Adrenal gland (tissue), 12 donors: ENCODE data around the gene KCNK18. TPM values are rescaled to one million over a fixed set of nuclear protein-coding genes. Genes with fewer than 3 reads are reported as not detected.

Experiments used
- DNase-seq, 7 donors: peaks; one replicate each; pipeline ENCODE4 v3.0.0-alpha.2; 2019 to 2020
- H3K27ac ChIP-seq, 5 donors: fragments of 200-600 bp; sonication (generic) in 4 of 5; 1 replicate in 3 of 5; 2 replicates in 2 of 5; pipeline versions ENCODE4 v1.5.1 to v1.8.0; 2016 to 2020; ENCODE audit warnings: mild to moderate bottlenecking in 1 of 5
- H3K27me3 ChIP-seq: fragments of 200-600 bp; 2 replicates; pipeline ENCODE4 v1.8.0; 2021
- H3K36me3 ChIP-seq, 2 donors: fragments of 200-600 bp; replicated peaks in 1 of 2; 1 replicate in 1 of 2; 2 replicates in 1 of 2; pipeline versions ENCODE4 v1.5.1 to v1.8.0; 2018 to 2022
- H3K4me1 ChIP-seq, 2 donors: fragments of 200-600 bp; replicated peaks in 1 of 2; 1 replicate in 1 of 2; 2 replicates in 1 of 2; pipeline versions ENCODE4 v1.5.1 to v1.8.0; 2018 to 2021
- H3K4me3 ChIP-seq, 4 donors: fragments of 200-600 bp; sonication (generic) in 3 of 4; one replicate each; pipeline ENCODE4 v1.5.1; 2016 to 2018
- H3K9me3 ChIP-seq, 3 donors: fragments of 200-600 bp; sonication (generic) in 1 of 3; replicated peaks in 1 of 3; 1 replicate in 2 of 3; 2 replicates in 1 of 3; pipeline versions ENCODE4 v1.5.1 to v1.8.0; 2016 to 2021
- POLR2A ChIP-seq, 2 donors: fragments of 450-650 bp; IDR thresholded peaks; one replicate each; pipeline ENCODE4 v1.6.1; 2017; ENCODE audit warnings: antibody characterized with exemption in 2 of 2, mild to moderate bottlenecking in 2 of 2, moderate library complexity in 1 of 2
- WGBS, 4 donors: extraction: QIAGEN DNeasy Blood & Tissue Kit in 2 of 4; methylation state at CpG; one replicate each; pipeline versions ENCODE4 v1.1.5 to v1.1.7; 2013 to 2017; 5-methylcytosine and 5-hydroxymethylcytosine counted together
- intact Hi-C, 2 donors: fragments of 100-400 bp; cut with DNase I; formaldehyde crosslinking; loops; one replicate each; pipeline versions ENCODE4 v1.14.1 to v1.15.0; 2022 to 2023
- polyA plus RNA-seq, 3 donors: library from polyadenylated mRNA; stranded (reverse); fragments of 200-250 nt in 2 of 3; fragments of 350-450 nt in 1 of 3; fragmentation: Illumina TruSeq in 1 of 3; extraction: RNeasy Lipid Tissue Mini Kit (QIAGEN cat#74804) in 1 of 3; gene quantifications; one replicate each; pipeline ENCODE4 v1.2.3, GENCODE V29; 2013 to 2014
- total RNA-seq, 9 donors: library from RNA; depleted of rRNA in 4 of 9; stranded (reverse); fragments of >200 nt in 4 of 9; fragments of 120-200 nt in 1 of 9; fragmentation: NEBNext Ultra II Directional in 1 of 9; extraction: Animal tissue kit (Norgen Biotek cat#: 25700) in 1 of 9; gene quantifications; one replicate each; pipeline versions ENCODE4 v1.1.0 to v1.2.4, GENCODE V29; 2013 to 2023
- TF ChIP-seq, protein P1 (sequence below), 6 experiments: fragments of 450-650 bp in 4 of 6; fragments of 200-600 bp in 2 of 6; sonication (generic) in 1 of 6; IDR thresholded peaks; 1 replicate in 5 of 6; 2 replicates in 1 of 6; pipeline versions ENCODE4 v1.5.1 to v1.8.0; 2016 to 2021; ENCODE audit warnings: antibody characterized with exemption in 6 of 6, mild to moderate bottlenecking in 2 of 6, moderate library complexity in 1 of 6
- donor health status: healthy with polysubstance abuse.
- donor health status: Bipolar disorder and iron deficiency.
- donor health status: DM: yes; HTN: yes; CAD: no.
- donor health status: DM: no; HTN: no; CAD: no.
- donor health status: DM: no; HTN: no; CAD: no.
- donor health status: DM: yes; HTN: yes; CAD: no.

Gene KCNK18
- total and polyA plus RNA-seq, 12 donors: not detected

DNA sequence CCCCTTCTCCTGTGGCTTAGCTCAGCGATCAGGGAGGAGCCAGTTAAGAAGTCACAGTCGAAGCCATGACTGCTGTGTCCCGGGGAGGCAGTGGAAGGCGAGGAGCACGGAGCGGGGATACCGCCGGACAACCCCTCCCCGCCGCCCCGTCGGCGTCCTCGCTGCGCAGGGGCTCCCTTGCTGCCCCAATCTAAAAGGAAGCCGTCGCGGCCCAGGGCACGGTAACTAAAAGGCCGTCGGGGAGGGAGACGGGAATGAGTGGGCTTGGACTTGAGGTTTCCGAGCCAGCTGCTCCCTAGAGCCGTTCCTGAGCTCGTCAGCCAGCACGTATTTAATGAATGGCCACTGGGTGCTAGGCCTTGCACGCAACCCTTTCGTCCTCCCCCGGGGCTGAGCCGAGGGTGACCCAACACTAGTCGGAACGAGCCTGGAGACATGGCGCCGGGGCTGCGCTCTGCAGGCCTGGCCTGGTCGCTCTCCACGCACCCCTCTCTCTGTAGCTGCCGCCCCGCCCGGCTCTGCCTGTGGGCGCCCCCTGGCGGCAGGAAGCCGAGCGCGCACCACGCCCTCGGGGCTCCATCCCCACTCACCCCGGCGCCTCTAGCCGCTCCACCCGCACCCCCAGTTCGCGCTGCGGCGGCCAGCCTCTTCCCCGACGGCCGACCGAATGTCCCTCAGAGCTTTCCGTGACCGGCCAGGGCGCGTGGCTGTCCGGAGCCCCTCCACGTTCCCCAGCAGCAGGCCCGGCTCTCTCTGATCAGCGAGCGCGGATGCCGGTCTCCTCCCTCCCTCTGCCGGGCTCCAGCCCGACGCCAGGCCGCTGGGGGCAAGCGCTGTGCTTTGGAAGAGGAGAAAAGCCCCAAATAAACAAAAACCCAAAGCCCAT, 29.3 kb upstream of the KCNK18 start:
- Histone ChIP-seq H3K36me3 (no peaks in the 10 kb centered on the region), H3K4me3 (peak overlapping the region in 1 of 4 donors; percentile 37), H3K27me3 (peaks cover 99% of the 10 kb centered on the region), H3K27ac (no peak overlapping the region), H3K4me1 (peaks cover 12 to 34% of the 10 kb centered on the region in 2 donors), H3K9me3 (no peaks in the 10 kb centered on the region)
- no peak for TF ChIP-seq POLR2A (IDR thresholded peaks at IDR 0.05)
- TF ChIP-seq, protein P1, sequence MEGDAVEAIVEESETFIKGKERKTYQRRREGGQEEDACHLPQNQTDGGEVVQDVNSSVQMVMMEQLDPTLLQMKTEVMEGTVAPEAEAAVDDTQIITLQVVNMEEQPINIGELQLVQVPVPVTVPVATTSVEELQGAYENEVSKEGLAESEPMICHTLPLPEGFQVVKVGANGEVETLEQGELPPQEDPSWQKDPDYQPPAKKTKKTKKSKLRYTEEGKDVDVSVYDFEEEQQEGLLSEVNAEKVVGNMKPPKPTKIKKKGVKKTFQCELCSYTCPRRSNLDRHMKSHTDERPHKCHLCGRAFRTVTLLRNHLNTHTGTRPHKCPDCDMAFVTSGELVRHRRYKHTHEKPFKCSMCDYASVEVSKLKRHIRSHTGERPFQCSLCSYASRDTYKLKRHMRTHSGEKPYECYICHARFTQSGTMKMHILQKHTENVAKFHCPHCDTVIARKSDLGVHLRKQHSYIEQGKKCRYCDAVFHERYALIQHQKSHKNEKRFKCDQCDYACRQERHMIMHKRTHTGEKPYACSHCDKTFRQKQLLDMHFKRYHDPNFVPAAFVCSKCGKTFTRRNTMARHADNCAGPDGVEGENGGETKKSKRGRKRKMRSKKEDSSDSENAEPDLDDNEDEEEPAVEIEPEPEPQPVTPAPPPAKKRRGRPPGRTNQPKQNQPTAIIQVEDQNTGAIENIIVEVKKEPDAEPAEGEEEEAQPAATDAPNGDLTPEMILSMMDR (IDR thresholded peaks at IDR 0.05): peak; percentile 61 to 89 (median 82)
- WGBS, 4 donors: 3 to 6% (median 4%) methylated on average over 26 to 75 of the region's 75 CpGs
- peak; percentile 42 to 72 (median 60) for DNase-seq
- intact Hi-C loops: loop anchor here (2.0 to 5.0 kb wide), 2 partner anchors 371 kb away; no protein-coding TSS in a partner anchor

- H3K9me3 ChIP-seq: no peaks in the 10 kb centered on the region
- H3K36me3 ChIP-seq: no peaks in the 10 kb centered on the region
- peaks cover 5 to 28% of the 10 kb centered on the region in 2 donors for H3K4me1 ChIP-seq
- 8 to 22% (median 14%) methylated on average over 3 to 25 of the region's 25 CpGs for WGBS, 4 donors
- H3K27ac ChIP-seq: no peak overlapping the region
- intact Hi-C loops: loop anchor here (2.0 to 5.0 kb wide), 2 partner anchors 371 to 372 kb away; no protein-coding TSS in a partner anchor
- no peak for DNase-seq
- TF ChIP-seq POLR2A (IDR thresholded peaks at IDR 0.05): no peak
- TF ChIP-seq, protein P1 (IDR thresholded peaks at IDR 0.05): no peak
- H3K4me3 ChIP-seq: no peak overlapping the region
- peaks cover 99% of the 10 kb centered on the region for H3K27me3 ChIP-seq
Measured at GRCh38 chr10:117168729-117169128, 28.6 kb upstream of the KCNK18 start.

DNA sequence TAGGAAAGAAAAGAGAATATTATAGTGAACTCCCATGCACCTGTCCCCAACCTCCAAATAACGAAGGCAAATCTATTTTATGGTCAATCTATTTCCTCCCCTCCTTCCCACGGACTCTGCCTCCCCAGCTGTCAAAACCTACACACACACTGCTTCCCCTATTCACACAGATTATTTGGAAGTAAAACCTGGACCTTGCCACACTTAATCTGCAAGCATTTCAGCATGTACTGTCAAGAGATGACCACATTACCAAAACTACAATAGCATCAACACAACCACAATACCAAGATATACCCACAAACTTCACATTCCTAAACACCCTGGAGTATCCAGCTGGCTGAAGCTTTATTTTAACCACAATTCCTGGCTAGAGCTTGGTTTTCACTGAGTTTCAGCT, 27.8 kb upstream of the KCNK18 start:
- no peak overlapping the region for H3K4me3 ChIP-seq
- intact Hi-C loops: loop anchor here (2.0 to 5.0 kb wide), 2 partner anchors 372 to 373 kb away; no protein-coding TSS in a partner anchor
- H3K4me1 ChIP-seq: peaks cover 5 to 28% of the 10 kb centered on the region in 2 donors
- no peak for DNase-seq
- peaks cover 96% of the 10 kb centered on the region for H3K27me3 ChIP-seq
- no peak overlapping the region for H3K27ac ChIP-seq
- TF ChIP-seq POLR2A (IDR thresholded peaks at IDR 0.05): no peak
- TF ChIP-seq, protein P1 (IDR thresholded peaks at IDR 0.05): no peak
- 32 to 65% (median 45%) methylated on average over 2 of the region's 2 CpGs for WGBS, 4 donors
- no peaks in the 10 kb centered on the region for H3K36me3 ChIP-seq
- H3K9me3 ChIP-seq: no peaks in the 10 kb centered on the region

DNA sequence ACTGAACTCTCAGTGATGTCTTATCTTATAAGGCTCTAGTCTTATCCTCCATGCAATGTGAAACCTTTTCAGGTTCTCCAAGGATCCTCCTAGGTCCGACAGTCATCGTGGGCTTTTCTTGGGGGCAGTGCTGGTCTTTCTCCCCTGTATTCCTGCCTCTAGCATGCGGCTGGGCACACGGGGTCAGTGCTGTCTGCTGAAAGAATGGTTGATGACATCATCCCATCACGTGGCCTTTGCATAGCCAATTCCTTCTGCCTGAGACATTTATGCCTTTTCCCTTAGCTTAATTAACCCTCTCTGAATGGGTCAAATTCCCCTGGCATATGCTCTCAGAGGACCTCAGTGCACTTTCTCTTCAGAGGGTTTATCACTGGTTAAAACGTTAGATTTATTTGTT, 27.0 kb upstream of the KCNK18 start:
- peaks cover 5 to 26% of the 10 kb centered on the region in 2 donors for H3K4me1 ChIP-seq
- H3K36me3 ChIP-seq: no peaks in the 10 kb centered on the region
- WGBS, 4 donors: 11 to 15% (median 14%) methylated on average over 6 of the region's 6 CpGs
- TF ChIP-seq, protein P1 (IDR thresholded peaks at IDR 0.05): no peak
- no peak for TF ChIP-seq POLR2A (IDR thresholded peaks at IDR 0.05)
- intact Hi-C loops: no loop called here
- no peak overlapping the region for H3K27ac ChIP-seq
- no peaks in the 10 kb centered on the region for H3K9me3 ChIP-seq
- H3K27me3 ChIP-seq: peaks cover 88% of the 10 kb centered on the region
- no peak overlapping the region for H3K4me3 ChIP-seq
- no peak for DNase-seq
